Breast epithelium (tissue), 3 donors: Measurements from ENCODE around the gene DNAH10.
"Not testable (repeated sequence)": the region's sequence is repeated elsewhere in the genome, so short reads cannot be mapped to it uniquely, and the experiment has no call there.

ENCODE experiments used
- POLR2AphosphoS5 ChIP-seq, 3 donors: sonication (generic); formaldehyde crosslinking; IDR thresholded peaks; one replicate each; pipeline ENCODE4 v1.6.1; 2017; ENCODE audit warnings: antibody characterized with exemption in 3 of 3
- TF ChIP-seq, protein P1 (sequence below), 3 donors: fragments of 450-650 bp; IDR thresholded peaks; one replicate each; pipeline ENCODE4 v1.5.1; 2016 to 2017; ENCODE audit warnings: antibody characterized with exemption in 3 of 3, mild to moderate bottlenecking in 3 of 3, moderate library complexity in 3 of 3

DNA sequence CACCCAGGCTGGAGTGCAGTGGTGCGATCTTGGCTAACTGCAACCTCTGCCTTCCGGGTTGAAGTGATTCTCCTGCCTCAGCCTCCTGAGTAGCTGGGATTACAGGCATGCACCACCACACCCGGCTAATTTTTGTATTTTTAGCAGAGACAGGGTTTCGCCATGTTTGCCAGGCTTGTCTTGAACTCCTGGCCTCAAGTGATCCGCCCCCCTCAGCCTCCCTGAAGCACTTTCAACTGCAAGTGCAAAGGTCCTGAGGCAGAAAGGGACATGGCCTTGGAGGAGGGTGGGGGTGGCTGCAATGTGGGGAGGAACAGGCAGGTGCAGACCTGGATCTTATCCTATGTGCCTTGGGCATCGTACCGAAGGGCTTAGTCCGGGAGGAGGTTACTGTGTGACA is 27.3 kb downstream of the DNAH10 start:
- TF ChIP-seq, protein P1, sequence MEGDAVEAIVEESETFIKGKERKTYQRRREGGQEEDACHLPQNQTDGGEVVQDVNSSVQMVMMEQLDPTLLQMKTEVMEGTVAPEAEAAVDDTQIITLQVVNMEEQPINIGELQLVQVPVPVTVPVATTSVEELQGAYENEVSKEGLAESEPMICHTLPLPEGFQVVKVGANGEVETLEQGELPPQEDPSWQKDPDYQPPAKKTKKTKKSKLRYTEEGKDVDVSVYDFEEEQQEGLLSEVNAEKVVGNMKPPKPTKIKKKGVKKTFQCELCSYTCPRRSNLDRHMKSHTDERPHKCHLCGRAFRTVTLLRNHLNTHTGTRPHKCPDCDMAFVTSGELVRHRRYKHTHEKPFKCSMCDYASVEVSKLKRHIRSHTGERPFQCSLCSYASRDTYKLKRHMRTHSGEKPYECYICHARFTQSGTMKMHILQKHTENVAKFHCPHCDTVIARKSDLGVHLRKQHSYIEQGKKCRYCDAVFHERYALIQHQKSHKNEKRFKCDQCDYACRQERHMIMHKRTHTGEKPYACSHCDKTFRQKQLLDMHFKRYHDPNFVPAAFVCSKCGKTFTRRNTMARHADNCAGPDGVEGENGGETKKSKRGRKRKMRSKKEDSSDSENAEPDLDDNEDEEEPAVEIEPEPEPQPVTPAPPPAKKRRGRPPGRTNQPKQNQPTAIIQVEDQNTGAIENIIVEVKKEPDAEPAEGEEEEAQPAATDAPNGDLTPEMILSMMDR (IDR thresholded peaks at IDR 0.05), result not testable (repeated sequence)
- TF ChIP-seq POLR2AphosphoS5 (IDR thresholded peaks at IDR 0.05), result not testable (repeated sequence)
